ENCODE measurements around the gene SYT1.
A peak's percentile ranks its signal among the peaks of the same experiment; 100 is the strongest.

The SYT1 gene

DNA sequence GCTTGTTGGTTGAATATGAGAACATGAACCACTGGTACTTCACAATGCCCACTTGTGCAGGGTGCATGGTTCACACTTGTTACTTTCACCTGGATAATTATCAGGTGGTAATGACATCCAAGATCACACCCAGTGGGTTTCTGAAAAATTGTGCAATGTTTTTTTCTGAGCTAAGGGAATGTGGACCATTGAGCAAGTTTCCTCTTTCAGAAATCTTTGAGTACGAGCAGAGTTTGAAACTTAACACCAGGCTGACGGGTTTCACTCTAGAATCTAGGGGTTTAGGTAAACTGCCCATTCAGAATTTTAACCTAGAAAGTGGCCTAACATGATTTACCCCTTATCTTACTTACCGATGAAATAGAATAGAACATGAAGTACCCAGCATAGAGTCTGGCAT, 436.6 kb downstream of the SYT1 start:
- DNase-seq: no peak

DNA sequence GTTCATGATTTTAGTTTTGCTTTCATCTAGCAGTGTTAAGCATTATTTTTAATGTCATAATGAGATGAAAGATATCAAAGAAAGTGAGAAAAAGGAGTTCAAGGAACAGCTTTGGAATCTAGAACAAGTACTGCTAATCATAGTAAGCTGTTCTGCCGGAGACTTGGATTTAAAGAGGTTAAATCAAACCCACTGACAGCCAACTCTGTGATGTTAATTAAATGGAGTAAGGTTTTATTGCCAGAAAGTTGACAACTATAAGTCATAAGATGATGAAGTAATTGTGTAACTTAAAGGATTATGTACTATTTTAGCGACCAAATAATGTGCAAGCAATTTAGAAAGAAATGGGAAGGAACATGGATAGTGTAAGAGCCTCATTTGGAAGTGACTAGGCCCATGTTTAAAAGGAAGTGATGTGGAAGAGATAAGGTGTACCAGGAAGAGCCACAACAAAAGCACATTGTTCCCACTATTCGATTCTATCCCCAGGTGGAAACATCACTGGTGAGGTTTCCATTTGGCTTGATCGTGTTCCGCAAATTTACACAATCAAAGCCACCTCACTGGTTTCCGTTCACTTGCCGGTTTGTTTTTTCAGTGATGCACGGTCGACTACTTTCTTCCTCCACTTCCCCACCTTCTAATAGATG, 437.7 kb downstream of the SYT1 start:
- no peak for DNase-seq

DNA sequence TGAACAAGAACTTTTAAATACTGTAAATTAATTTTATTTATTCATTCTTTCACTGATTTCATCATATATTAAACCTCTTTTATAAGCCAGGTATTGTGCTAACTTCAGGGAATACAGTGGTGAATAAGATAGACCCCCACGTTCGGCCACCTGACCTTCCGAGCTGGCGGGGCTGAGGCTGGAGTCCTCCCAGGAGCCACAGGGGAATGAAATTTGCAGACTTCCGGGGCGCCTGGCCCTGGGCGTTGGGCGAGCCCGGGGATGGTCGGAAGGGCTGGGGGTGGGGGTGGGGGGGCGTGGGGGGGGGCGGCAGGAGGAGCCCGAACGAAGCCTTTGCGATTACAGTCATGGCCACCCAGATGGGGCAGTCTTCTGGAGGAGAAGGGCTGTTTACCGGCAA, 442.8 kb downstream of the SYT1 start:
- DNase-seq: no peak

DNA sequence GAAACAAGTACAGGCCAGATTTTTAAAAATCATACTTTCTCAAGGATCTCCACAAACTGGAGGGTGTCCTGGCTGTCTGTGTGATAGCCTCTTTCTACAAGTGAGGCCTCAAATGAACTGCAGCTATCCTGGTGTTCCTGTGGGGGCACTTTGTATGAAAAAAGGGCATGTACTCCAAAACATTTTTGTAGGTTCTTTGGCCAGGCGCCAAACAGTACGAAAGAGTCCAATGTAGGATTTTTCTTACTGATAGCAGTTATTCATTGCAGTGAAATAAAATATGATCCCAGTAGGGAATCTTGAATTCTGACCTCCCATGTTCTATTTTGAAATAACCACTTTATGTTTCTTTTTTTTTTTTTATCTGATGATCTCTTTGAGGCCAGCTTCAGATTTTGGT, 444.5 kb downstream of the SYT1 start:
- no peak for DNase-seq

DNA sequence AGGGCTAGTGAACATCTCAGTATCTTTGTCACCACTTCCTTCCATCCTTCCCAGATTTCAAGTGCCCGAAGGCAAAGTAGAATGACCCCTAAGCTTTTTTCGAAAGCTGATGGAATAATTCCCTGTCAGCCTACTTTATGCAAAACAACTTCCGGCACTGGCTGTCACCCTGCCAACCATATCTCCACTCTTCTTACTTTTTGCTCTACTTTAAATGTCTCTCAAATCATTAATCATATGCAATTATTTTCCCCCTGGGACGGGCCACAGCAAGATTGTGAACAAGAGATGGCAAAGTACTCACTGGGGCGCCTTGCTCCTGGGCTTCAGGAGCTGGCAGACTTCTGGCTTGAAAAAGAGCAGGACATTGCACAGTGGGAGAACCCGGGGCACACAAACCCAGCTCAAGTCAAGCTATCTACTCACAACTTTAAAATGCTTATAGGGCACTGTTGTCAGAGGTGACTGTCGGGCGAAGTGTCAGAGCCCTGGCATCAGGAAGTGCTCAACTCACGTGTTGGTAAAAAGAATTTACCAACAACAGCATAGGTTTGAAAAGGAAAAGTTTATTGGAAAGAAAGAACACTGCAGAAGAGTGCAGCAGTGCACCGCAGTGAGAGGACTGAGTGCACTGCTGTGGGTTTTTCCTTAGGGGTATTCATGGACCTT, 452.7 kb downstream of the SYT1 start:
- no peak for DNase-seq

DNA sequence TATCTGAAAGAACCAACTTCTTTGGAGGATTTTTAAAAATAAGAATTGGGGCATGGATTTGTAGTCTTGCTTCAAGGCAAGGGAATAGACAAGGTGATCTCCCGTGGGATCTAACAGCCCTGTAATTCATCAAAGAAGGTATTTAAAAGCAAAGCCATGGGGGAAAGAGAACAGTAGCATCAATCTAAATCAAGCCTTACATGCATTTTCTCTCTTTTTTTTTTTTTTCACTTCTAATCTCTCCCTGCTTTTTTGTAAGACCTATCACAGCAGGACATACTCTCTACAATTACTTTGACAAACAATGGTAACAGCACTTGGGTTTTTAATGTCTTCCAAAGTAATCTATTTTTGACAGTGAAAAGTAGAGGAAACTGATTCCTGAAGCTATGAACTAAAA, 458.3 kb downstream of the SYT1 start:
- no peak for DNase-seq

DNA sequence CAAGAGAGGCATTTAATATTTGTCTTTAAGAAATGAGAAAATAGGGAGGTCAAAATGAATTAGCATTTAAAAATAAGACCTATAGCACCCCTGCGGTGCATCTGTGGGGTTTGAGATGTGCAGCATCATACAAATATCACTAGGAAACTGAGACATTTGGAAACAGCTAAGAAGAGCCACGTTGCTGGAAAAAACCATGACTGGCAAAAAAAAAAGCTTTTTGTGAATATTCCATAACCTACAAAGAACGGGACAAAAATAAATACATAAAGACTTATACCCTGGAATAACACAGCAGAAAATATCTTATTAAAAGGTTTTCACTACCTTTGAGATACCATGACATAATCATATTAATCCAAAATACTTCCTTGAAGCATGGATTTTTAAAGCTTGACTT, 460.0 kb downstream of the SYT1 start:
- DNase-seq: no peak

DNA sequence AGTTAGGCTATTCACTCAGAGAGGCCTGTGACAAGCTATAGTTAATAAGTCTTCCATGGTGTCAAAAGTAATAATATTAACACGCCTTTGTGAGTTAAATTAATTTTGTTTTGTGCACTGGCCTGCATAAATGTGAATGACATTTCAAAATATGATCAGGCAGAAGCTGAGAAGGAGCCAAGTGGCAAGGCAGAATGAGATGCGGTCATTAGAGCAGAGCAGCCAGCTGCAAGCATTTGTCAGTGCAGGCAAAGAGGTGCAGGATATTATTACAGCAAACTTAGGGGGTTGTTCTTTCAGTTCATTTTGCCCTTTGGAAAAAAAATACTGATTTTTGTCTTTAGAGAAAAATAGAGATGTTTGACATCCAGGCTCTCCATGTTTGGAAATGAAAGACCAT, 461.6 kb downstream of the SYT1 start:
- no peak for DNase-seq

DNA sequence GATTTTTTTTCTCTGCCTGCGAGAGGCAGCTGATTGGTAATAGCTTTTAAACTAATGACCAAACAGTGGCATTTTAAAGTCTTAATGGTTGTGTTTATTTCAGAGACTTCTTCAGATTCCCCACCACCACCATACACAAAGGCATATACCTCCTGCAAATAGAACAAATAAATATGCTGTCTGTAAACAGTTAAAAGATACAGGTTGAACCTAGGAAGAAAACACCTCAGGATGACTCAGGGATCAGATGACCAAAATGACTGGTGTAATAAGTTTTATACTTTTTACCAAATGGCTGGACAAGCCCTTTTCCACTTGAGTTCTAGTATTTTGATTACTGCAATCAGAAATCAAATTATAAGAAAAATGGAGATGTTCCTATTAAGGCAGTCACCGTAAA, 462.1 kb downstream of the SYT1 start:
- DNase-seq: no peak

DNA sequence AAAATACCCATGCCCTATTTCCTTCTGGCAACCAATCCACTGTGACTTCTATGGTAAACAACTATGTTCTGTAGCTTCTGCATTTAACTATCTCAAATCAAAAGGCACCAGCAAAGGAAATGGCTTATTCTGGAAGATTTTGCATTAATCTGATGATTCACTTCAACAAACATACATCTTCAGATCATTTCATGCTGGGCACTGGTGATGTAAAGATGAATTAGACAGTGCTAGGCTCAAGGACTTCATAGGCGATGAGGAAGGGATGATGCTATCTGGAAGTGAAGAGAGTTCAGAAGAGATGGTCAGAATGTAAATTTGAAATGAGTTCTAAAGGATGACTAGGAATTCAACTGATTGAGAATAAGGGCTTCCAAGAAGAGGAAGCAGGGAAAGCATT, 462.9 kb downstream of the SYT1 start:
- DNase-seq: no peak

DNA sequence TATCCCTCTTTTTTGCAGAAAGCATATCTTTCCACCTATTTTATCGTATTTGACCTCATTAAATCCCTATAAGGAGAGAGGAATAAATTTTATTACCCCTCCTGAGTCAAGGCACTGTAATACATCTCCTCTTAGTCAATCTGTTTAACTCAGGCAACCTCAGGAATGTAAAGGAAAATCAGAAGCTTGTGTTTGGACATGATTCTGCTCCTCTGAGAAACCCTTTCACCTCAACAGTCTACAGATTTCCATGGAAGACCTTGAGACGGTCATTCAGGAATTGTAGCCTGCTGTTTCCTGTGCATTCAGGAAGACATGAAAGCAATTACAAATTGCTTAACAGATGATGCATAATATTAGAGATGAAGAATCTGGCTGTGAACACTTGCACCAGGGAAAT, 465.4 kb downstream of the SYT1 start:
- no peak for DNase-seq

DNA sequence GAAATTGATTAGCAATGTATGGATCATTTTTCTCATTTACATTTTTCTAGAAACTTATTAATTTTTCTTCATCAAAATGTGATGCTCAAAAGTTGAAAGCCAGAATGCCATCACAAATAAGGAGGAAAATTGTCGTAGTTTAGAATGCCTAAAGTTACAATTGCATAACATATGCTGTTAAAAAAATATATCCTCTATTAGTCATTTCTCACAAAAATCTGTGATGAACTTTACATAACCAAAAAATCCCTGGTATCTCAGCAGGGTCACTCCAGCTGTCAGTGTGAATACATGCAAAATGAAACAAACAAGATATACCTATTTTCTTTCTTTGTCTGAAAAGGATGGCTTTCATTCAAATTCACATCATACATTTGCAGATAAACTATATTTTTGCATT, 467.3 kb downstream of the SYT1 start:
- no peak for DNase-seq

DNA sequence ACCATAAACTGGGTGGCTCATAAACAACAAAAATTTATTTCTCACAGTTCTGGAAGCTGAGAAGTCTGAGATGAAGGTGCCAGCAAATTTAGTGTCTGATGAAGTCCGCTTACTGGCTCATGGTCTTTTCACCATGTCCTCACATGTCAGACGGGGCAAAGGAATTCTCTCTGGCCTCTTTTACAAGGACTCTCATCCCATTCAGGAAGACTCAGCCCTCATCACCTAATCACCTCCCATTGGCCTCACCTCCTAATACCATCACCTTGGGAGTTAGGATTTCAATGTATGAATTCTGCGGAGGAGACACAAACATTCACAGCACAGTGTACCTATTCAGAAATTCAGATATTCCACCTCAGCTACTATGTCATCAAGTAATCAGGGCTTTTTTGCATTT, 468.6 kb downstream of the SYT1 start:
- no peak for DNase-seq

DNA sequence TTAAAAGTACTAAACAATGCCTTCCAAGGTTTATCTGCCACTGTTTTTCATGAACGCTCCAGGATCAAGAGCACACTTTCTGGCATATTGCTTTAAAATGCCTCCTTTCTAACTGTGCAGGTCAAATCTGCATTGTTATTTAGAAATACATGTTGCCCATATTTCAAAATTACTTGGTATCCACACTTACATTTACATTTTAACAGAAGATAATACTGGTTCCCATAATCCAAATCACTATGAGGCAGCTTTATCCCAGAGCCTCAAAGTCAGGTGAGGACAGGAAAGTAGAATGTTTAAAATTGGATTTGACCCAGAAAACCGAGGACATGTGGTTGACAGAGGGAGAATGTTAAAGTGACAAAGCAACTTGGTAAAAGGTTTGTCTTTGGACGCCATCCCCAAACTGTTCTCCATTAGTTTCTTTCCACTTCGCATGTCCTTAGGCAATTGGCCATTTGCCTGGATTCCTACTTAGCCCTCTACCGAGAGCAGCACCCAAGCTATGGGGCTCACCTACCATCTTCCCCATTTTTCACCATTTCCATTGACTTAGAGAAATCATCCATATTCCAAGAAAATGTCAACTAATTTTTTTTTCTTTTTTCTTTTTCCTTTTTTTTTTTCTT, 473.2 kb downstream of the SYT1 start:
- DNase-seq: no peak

DNA sequence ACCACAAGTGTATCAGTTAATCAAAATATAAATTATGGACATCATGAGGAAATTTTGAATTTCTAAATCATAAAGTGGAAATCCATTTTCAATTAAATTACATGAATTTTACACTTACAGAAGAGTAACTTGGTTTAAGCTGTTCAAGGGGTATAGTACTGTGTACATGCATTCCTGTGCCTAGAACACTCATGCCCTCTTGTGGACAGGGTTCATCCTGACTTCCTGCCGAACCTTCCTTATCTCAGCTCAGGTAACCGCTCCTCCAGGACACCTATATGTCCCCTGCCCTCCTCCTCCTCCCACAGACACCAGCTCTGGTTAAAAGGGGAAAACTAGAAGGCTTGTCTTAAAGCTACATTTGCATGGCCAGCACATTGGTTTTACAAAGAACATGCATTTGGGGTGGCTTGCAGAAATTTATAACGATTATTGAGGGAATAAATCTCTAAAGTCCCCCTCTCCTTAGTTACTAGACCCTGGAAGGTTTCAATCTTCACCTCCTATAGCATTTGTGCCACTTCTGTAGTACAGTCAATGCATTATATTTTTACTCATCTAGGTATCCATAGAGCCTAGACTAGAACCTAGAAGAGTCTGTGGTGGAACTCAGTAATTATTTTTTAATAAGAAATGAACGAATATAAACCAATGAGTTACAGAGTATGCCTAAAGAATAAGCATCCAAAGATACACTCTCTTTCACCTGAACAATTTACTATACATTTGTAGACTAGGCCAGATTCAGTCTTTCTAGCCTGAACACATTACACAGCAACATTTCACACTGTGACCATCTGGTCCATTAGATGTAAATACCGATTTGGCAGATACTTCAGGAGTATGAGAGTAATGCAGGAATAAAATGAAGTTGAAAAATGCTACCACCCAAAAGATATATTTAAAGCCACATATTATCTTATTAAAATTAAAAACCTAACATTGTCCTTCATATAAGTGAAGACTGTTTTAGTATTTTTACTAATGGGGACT, 480.6 kb downstream of the SYT1 start:
- DNase-seq: peak; percentile 38

DNA sequence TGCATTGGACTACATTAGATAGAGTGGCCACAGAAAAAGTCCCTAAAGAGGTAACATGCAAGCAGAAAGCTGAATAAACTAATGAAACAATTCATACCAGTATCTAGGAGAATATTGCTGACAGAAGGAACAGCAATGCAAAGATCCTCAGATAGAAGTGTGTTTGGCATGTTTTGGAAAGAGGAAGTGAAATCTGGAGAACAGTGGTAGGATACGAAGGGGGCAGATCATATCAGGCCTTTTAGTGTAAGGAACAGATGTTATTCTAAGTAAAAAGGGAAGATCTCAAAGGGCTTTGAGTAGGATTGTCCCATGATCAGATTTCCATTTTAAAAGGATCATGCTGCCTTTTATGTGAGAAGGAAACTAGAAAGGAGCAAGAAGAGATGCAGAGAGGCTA, 483.3 kb downstream of the SYT1 start:
- no peak for DNase-seq

DNA sequence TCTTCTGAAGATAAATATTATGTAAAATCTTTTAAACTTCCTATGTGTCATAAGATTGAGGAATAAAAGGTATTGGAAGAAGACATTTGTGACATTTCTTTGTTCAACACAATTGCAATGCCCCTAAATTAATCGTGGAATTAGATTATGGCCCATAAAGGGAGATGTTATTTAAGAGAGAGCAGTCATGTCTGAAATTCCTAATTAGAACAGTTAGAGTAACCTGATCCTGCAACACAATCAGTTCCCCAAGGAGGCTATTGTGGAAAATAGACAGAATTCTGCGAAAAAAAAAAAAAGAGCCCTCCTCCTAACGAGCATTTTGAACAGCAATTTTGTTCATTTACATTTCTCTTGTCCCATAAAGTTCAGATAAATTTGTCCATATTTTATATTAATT, 486.7 kb downstream of the SYT1 start:
- no peak for DNase-seq

DNA sequence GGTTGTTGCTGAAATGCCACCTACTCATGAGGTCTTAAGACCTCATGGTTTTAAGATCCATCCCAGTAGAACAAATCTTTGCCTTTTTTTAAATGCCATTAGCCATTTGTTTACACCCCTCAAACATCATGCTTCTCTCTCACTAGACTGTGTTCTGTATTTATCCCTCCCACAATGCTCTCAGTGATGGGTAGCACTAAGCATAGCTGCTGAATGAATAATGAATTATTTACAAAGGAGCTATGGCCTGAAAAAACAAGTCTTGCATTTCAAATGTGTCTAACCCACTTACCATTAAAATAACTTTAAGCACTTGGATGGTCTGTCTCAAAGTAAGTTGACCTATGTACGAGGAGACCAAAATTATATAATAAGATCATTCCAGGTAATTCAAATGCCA, 491.6 kb downstream of the SYT1 start:
- DNase-seq: no peak

DNA sequence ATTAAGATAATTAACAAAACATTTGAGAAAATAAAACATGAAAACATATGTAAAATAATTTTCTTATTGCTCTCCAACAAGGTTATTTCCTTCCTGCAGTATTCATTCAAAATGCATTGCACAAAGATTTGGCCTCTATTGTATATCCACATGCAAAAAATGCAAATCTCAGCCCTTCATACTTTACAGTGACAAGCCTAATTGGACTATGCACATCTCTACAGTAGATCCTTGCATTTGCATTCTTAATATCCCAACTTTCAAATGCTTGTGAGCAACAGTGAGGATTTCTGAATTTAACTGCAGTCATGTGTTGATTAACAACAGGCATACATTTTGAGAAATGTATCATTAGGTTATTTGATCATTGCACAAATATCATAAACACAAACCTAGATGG, 492.5 kb downstream of the SYT1 start:
- DNase-seq: no peak

DNA sequence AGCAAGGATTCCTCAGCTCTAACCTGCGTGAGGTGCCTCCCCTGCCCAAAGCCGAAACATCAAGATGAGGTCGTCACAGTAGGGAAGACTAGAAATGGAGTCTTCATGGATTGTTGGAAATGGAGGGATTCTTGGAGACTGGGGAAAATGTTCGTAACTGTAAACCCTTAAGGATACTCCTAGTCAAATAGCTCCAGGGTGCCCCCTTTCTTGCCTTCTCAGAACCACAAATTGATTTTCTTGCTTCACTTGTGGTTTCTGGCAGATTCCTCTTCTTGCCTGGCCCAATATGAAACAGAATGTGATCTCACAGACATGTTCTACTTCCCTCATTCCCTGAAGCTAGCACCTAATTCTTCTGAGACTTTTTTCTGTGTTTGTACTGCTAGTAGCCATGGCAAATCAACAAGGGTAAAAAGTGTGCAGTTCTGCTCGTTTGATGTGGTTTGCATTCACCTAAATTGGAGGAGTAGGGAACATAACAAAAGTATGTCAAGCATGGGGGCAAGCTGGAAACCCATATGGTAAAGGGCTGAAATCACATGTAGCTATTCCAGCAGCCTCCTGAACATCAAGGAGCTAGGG, 494.2 kb downstream of the SYT1 start:
- no peak for DNase-seq

DNA sequence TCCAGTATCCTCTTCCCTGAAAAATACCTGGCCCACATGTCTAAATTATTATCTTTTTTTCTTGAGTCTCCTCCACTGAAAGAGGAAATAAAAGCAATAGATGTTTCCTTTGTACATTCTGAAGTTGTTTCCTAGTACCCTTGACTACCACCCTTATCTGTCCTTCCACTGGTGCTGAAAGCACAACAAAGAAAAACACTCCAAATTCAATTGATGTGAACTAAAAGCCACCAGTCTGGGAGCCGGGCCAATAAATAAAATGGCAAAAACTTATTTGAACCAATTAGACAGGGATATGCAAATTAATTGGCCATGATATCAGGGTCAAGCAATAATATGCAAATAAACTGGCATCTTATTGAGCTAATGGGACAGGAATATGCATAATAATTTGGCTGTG, 495.7 kb downstream of the SYT1 start:
- no peak for DNase-seq

DNA sequence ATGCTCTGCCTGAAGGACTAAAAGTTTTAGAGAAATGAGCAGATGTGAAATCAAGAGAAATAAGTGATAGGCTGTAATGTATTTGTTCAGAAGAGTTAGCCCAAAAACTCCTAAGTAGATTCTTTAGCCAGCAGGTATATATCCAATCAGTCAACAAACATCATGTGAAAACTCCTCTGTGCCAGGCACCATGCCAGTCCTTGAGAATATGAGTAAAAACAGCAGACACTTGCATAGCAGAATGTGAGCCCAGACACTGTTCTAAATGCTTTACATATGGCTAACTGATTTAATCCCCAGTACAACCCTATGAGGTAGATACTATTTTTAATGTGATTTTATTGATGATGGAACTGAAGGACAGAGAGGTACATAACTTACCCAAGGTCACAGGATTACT, 496.4 kb downstream of the SYT1 start:
- no peak for DNase-seq

DNA sequence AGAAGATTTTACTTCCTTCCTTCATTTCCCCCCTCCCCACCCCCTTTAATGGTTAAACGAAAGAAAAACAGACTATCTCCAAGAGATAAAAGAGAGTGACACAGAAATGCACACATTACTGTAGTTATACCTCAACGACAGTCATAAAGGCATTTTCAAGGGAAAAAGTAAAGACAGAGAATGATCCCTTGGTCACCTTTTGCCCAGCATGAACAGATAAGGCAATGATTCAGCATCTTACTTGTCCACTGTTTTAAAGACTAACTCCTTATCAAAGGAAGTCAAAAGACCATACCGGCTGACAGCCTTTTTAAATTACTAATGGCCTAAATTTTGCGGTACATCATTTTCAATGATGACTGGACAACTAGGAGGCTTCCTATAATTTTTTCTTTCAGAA, 499.6 kb downstream of the SYT1 start:
- no peak for DNase-seq

Data from kidney glomerular epithelial cell (primary cell).